GM12864 (cell line): ENCODE measurements around the gene PHAX.

Experiments
- DNase-seq: peaks from one replicate; pipeline ENCODE4 v3.0.0-alpha.2; 2011; ENCODE audit warnings: low read depth
- H3K4me3 ChIP-seq: 2 replicates; pipeline ENCODE4 v1.5.1; 2011; ENCODE audit warnings: mild to moderate bottlenecking, low read depth, low read length, control low read depth
- TF ChIP-seq, protein P1 (sequence below): IDR thresholded peaks from 2 replicates; pipeline ENCODE4 v1.5.1; 2011; ENCODE audit warnings: low read depth, mild to moderate bottlenecking, moderate library complexity, low read length, control low read depth, inconsistent platforms; ENCODE audit errors: missing control alignments

PHAX gene

DNA sequence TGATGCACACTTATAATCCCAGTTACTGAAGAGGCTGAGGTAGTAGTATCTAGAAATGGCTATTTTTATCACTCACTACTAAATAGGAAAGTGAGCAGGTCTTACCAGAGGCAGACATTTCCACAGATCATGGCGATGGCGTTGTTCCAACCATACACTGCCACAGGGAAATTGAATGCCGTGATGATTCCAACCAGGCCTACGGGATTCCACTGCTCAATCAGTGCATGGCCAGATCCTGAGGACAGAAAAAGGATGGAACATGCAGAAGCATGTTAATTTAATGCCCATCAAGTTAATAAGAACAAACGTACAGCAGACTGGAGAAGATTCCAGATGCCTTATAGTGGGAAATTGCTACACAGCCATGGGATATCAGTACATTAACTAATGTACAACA is 23.8 kb upstream of the PHAX start:
- H3K4me3 ChIP-seq = no peak overlapping the region
- TF ChIP-seq, protein P1, sequence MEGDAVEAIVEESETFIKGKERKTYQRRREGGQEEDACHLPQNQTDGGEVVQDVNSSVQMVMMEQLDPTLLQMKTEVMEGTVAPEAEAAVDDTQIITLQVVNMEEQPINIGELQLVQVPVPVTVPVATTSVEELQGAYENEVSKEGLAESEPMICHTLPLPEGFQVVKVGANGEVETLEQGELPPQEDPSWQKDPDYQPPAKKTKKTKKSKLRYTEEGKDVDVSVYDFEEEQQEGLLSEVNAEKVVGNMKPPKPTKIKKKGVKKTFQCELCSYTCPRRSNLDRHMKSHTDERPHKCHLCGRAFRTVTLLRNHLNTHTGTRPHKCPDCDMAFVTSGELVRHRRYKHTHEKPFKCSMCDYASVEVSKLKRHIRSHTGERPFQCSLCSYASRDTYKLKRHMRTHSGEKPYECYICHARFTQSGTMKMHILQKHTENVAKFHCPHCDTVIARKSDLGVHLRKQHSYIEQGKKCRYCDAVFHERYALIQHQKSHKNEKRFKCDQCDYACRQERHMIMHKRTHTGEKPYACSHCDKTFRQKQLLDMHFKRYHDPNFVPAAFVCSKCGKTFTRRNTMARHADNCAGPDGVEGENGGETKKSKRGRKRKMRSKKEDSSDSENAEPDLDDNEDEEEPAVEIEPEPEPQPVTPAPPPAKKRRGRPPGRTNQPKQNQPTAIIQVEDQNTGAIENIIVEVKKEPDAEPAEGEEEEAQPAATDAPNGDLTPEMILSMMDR = no peak
- no peak for DNase-seq

DNA sequence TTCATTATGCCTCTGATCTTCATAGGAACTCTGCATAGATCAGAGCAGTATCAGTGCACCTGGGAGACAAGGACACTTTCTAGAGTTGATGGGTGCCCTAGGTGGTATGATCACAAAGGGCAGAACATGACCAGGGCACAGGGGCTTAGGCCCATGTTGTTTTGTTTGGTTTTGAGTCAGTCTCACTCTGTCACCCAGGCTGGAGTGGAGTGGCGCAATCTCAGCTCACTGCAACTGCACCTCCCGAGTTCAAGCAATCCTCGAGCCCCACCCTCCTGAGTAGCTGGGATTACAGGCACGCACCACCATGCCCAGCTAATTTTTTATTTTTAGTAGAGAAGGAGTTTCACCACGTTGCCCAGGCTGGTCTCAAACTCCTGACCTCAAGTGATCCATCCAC is 23.3 kb upstream of the PHAX start:
- no peak overlapping the region for H3K4me3 ChIP-seq
- no peak for DNase-seq
- TF ChIP-seq, protein P1 = no peak

DNA sequence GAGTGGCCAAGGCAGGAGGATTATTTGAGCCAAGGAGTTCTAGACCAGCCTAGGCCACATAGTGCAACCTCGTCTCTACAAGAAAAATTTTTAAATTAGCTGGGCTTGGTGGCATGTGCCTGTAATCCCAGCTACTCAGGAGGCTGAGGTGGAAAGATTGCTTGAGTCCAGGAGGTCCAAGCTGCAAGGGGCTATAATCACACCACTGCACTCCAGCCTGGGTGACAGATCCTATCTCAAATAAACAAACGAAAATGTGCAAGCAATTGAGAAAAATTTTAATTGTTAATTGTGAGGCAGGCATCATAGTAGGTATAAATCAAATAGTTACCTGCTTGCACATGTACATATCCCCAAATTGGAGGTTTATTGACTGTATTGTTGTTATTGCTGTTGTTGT is 21.0 kb upstream of the PHAX start:
- TF ChIP-seq, protein P1 = no peak
- H3K4me3 ChIP-seq = no peak overlapping the region
- no peak for DNase-seq

DNA sequence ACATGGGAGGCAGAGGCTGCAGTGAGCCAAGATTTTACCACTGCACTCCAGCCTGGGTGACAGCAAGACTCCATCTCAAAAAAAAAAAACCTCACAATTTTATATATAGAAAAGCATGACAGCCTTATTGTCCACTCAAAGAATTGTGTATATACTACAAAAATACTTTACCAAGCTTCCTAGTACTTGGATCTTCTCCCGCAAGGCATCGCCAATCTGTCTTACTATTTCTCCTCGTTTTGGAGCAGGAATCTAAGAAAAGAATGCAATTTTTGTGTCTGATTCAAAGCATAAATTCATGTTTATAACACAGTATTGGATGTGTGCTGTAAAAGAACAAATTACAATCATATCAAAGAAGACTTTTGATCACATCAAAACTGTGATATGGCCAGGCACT is 17.0 kb upstream of the PHAX start:
- TF ChIP-seq, protein P1 = no peak
- DNase-seq = no peak
- H3K4me3 ChIP-seq = no peak overlapping the region

DNA sequence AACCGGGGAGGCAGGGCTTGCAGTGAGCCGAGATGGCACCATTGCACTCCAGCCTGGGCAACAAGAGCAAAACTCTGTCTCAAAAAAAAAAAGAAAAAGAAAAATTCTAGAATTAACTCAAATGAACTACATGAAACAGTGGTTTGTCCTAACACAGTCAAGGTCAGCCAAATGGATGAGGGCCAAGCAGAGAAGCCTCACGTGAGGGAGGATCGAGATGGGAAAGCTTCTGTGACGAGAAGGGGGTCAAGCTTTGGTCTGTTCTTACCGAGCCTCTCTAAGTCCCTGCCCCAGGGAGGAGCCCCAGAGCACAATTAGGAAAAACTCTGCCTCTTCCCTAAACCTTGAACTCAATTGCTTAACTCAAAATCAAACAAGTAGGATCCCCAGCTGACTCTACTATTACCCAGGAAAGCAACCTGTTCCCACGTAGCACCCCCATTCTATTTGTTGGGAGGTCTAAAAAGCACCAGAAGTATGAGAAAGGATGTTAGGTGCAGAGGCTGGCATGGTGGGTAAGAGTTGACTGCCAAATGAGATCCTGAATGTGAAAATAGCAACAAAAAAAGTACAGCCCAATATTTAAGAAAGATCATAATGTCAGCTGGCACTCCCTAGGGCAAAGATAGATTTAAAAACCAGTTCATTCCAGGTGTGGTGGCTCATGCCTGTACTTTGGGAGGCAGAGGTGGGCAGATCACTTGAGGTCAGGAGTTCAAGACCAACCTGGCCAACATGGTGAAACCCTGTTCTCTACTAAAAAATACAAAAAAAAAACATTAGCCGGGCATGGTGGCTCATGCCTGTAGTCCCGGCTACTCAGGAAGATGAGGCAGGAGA is 13.0 kb upstream of the PHAX start:
- no peak for DNase-seq
- TF ChIP-seq, protein P1 = no peak
- no peak overlapping the region for H3K4me3 ChIP-seq

DNA sequence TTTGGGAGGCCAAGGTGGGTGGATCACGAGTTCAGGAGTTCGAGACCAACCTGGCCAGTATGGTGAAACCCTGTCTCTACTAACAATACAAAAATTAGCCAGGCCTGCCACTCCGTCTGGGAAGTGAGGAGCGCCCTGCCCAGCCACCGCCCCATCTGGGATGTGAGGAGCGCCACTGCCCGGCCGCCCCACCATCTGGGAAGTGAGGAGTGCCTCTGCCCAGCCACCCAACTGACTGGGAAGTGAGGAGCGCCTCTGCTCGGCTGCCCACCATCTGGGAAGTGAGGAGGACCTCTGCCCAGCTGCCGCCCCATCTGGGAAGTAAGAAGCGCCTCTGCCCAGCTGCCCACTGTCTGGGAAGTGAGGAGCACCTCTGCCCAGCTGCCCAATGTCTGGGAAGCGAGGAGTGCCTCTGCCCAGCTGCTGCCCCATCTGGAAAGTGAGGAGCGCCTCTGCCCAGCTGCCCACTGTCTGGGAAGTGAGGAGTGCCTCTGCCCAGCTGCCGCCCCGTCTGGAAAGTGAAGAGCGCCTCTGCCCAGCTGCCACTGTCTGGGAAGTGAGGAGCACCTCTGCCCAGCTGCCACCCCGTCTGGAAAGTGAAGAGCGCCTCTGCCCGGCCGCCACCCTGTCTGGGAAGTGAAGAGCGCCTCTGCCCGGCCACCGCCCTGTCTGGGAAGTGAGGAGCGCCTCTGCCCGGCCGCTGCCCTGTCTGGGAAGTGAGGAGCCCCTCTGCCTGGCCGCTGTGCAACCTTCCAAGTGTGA is 11.0 kb upstream of the PHAX start:
- no peak for DNase-seq
- H3K4me3 ChIP-seq = no peak overlapping the region
- TF ChIP-seq, protein P1 = no peak
